Renal cortex interstitium (tissue), 11 donors: ENCODE data around the gene CAPRIN2. TPM values are rescaled to one million over a fixed set of nuclear protein-coding genes. Genes with fewer than 3 reads are reported as not detected.

Source experiments
- DNase-seq, 11 donors: peaks; one replicate each; pipeline ENCODE4 v3.0.0-alpha.2; 2013; ENCODE audit warnings: low read depth in 9 of 11, low spot score in 4 of 11; ENCODE audit errors: extremely low read depth in 1 of 11
- polyA plus RNA-seq, 3 donors: library from polyadenylated mRNA; unstranded; fragments of 120-200 nt; gene quantifications; one replicate each; pipeline ENCODE4 v1.2.1, GENCODE V29; 2013; ENCODE audit not compliant: insufficient read length in 3 of 3

Gene CAPRIN2
- polyA plus RNA-seq, 3 donors = 33.8 to 50.7 (median 38.7) TPM

DNA sequence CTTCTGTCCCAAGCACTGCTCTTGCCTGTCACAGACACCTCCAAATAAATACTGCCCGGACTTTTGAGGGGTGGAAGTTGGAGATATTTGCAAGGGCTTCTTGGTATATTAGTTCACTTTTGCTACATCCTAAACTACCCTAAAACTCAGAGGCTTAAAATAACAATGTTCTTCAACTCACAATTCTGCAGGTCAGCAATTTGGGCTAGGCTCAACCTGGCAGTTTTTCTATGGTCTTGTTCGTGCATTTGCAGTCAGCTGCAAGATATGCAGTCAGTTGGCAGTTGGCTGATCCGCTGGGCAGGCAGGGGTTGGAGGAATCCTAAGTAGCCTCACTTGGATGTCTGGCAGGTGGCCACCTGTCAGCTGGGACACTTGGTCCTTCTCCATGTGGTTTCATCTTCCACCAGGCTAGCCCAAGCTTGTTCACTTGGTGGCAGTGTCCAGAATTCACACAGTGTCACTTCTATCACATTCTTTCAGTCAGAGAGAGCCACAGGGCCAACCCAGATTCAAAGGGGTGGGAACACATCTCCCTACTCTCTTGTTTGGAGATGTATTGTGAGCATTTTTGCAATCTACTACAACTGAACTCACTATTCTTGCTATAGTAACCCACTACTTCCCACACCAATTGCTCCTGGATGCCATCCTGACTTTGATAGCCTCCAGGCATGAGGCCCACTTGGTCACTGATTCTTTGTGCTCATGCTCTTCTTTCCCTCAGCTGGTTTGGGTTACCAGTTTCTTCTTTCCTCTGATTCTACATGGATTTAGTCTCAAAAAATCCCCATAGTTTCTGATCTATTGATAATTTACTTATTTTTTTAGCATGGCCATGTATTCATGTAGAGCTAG lies 27.8 kb upstream of the CAPRIN2 start:
- no peak for DNase-seq

DNA sequence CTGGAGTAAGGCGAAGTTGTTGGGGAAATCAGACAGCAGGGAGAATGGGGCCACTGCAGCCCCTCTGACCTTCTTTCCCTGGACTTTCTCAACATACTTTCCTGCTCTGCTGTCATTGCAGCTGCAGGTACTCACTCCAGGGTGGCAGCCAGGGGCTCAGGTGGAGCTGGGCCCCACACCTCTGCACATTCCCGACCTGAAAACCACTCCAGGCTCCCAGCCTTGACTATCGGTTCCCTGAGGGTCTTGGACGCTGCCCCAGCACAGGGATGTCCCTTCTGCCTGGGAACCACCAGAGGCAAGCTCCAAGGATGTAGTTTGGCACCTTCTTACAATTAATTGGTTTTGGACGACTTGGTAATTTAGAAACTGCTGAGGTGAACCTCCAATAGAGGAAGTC lies 24.8 kb upstream of the CAPRIN2 start:
- DNase-seq = no peak

DNA sequence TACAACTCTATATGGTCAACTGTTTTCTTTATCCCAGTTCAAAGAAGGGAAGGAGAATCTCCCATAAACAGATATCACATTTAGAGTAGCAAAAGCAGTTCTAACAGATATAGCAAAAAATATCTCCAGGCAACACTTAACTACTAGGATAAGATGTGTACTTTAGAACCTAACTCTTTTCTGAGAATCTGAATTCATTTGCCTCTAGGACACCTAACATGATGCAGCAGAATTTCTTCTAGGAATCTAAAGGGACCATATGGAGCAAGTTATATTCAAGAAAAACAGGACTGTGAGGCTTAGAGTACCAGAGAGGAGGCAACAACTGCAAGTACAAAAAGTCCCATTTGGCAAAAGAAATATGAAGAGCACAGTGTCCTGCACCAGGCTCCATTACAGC lies 24.4 kb upstream of the CAPRIN2 start:
- no peak for DNase-seq

DNA sequence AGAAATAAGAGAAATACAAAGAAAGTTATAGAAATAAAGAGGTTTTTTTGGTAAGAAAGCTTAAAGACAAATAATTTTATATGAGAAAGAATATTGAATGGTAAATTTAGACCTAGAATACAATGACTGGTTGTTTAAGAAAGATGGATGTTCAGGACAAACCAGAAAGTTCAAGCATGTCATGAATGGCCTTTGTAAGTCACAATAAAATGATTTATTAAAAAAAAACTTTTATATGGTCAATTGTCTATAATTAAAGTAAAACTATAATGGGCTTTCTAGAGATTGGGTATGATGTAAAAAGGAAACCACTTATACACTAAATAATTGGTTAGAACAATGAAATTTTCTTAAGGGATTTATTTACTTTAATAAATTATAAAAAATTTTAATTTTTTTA lies 19.8 kb upstream of the CAPRIN2 start:
- DNase-seq = no peak

DNA sequence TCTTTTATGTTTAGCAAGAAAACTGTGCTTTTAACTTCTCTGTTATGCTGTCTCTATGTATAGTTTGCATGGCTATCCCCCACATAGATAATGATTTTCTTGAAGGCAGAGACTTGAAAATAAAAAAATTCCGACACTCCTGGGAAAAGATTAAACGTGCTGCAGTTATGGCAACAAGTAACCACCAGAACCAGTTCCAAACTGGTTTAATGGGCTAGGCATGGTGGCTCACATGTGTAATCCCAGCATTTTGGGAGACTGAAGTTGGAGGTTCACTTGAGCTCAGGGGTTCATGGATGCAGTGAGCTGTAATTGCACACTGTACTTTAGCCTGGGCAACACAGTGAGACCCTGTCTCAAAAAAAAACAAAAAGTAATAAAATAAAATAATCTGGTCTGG lies 15.1 kb upstream of the CAPRIN2 start:
- no peak for DNase-seq

DNA sequence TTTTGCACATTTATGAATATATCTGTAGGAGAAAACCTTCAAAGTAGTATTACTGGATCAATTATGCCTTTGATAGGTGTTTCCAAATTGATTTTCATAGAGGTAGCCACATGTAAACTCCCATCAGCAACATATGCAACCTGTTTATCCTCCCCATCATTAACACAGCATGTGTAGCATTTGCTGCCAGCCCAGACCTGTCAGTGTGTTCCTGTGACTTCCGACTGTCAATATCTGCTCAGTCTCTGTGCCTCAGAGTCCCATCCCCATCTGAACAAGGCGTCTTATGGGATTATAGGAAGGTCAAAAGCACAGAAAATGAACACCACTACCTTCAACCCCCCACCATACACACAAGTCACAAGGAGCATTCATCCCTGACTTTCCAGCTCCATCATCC lies 9.5 kb upstream of the CAPRIN2 start:
- no peak for DNase-seq

DNA sequence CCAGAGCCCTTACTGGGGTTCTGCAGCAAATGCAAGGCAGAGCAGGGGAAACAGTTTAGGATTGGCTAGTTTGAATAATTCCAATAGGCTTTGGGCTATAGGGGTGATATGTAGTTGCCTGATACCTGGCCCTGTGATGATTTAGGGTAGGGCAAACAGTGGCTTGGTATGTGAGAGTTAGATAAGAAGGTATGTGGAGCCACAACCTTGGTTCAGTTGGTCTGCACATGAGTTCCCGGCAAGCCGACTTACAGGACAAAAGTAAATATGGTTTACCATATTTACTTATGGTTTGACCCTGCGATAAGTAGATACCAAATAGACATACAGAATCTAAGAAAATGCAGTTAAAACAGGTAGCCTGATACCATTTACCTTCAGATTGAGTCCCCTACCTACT lies 8.3 kb upstream of the CAPRIN2 start:
- DNase-seq = no peak

DNA sequence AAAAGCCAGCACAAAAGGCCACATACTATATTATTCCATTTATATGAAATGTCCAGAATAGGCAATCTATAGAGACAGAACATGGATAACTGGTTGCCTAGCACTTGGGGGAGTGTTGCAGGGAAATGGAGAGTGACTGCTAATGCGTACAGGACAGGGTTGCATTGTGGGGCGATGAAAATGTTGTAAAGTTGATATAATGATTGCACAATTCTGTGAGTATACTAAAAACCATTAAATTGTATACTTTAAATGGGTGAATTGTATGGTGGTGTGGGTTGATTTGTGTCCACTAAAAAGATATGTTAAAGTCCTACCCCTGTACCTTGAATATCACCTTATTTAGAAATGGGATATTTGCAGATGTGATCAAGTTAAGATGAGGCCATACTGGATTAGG lies 7.0 kb upstream of the CAPRIN2 start:
- DNase-seq = no peak

DNA sequence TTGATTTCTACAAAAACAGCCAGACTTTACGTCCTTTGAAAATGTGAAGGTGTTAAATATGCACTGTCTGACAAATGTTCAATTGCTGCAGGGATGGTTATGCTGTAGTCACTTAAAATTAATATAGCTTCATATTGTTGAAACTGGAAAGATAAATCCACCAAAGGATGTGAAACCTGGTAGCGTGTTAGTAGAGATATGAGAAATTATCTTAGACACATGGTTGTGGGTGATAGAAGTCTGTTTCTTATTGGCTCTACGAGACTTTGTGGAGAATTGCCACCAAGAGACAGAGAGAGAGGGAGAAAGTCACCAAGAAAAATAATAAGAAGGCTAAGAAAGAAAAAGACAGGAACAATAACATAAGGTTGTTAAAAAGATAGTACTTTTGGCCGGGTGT lies 2.6 kb upstream of the CAPRIN2 start:
- DNase-seq = no peak

DNA sequence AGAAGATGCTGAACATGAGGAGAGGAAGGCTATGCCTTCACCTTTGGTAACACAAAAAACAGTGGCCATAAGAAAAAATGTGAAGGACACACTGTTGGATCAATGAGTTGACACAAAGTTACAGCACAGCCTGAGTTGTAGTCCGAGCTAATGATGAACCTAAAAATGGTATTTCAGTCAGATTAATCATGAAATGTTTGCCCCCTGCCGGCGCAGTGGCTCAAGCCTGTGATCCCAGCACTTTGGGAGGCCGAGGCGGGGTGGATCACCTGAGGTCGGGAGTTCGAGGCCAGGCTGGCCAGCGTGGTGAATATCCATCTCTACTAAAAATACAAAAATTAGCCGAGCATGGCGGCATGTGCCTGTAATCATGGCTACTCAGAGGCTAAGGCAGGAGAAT lies 1.3 kb upstream of the CAPRIN2 start:
- DNase-seq = no peak

DNA sequence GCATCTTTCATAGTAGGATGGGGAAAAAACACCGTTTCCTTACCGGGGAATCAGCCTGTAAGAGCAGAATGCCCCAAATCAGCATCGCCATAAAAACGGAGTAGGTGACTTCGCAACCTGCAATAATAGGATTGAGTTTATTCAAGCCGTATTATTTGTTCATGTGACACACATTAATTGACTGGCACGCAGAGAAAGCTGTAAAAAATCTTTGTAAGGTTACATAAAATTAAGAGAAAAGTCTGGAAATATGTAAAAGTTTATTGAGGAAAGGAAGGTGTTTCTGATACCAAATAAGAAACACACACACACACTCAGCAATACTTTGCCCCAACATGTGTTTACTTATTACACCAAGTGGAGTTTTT lies 628 bp upstream of the CAPRIN2 start:
- DNase-seq = peak in 1 of 11 donors; percentile 1

DNA sequence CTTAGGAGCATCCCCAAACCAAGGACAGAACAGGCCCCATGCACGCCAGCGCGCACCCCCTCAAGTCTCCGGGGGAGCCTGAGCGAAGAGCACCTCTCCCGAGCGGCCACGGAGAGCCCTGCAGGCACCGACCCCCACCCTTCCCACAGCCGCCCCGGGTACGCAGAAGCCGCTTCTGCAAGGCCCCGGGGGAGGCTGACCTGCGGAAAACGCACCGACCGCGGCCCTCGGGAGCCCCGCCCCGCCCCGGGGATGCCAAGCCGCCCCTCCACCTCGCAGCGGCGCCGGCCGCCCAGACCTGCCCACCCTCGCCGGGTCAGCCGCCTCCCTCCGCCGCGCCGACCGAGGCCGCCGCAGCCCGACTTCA lies 385 bp downstream of the CAPRIN2 start:
- DNase-seq = peak in 2 of 11 donors; percentile 24 to 34

DNA sequence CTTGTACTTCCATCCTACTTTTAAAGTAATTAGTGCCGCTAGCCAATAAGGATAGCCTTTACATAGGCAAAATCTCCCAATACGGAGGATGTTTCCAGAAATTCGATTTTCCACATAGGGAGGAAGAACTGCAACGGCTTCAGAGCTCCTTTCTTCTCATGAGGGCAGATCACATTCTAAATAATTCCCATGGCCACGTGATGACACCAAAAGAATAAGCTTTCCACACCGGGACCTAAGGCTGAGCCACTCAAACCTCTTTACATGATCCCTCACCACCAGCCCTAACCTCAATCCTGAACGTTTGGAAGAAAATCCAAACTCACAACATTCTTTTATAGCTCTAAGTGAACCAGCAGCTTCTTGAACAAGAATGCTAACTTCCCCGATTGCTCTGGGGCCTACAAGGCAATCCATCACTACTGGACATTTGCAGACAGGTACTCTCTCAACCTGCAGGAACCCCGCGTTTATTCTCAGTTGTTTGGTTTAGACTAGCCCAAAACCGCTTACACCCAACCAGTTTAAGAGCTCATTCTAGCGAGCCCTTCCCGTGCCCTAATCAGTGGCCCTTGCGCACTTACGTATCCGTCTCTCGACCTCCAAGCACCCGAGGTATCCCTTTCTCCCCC lies 884 bp downstream of the CAPRIN2 start:
- peak in 8 of 11 donors; percentile 3 to 41 (median 18) for DNase-seq

DNA sequence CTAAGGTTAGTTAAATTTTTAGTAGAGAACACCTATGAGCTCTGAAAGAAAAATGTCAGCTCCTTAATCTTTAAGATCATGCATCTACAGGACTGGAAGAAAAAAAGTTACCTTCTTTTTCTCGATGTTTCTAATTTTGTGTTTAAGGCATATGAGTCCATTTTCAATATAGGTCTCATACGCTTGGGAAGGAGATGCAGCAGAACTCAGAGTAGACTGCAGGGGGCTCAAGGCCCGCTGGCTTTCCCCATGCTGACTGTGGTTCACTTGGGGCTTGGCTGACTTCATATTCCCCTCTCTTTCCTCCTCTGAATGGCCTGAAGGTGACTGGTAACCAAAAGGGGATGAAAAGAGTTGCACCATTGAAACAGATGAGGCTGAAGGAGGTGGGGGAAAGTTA lies 1.5 kb downstream of the CAPRIN2 start:
- peak in 5 of 11 donors; percentile 5 to 19 (median 11) for DNase-seq

DNA sequence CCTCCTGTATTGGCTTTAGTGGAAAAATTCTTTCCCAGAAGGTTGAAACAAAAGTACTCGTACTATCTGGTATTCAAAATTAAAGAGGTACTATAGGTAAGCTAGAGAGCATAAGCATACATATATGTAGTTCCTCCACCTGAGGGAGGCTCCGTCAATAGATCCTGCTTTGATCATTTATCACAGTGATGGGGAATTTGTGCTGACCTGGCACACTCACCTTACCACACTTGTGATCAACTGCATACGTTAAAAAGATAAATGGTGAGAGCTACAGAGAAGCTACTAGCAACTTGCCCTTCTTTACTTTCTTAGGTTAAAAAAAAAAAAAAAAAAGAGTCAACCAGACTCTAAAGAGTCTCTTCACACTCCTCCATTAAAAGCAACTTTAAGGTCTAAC lies 2.5 kb downstream of the CAPRIN2 start:
- DNase-seq = no peak

DNA sequence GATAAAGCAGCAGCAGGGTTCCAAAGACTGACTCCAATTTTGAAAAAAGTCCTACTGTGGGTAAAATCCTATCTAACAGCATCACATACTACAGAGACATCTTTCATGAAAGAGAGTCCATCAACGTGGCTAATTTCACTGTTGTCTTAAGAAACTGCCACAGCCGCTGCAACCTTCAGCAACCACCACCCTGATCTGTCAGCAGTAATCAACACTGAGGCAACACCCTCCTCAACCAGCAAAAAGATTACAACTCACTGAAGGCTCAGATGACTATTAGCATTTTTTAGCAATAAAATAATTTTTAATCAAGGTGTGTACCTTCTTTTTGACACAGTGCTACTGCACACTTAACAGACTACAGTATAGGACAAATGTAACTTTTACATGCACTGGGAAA lies 6.6 kb downstream of the CAPRIN2 start:
- no peak for DNase-seq

DNA sequence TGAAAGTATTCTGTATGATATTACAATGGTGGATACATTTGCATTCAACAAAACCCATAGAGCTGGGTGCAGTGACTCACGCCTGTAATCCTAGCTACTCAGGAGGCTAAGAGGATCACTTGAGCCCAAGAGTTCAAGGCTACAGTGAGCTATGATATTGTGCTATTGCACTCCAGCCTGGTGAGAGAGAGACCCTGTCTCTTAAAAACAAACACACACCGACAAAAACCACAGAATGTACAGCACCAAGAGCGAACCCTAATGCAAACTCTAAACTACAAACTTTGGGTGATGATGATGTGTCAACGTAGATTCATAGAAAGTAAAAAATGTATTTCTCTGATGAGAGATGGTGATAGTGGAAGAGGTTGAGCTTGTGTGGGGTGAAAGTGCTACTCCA lies 8.6 kb downstream of the CAPRIN2 start:
- no peak for DNase-seq

DNA sequence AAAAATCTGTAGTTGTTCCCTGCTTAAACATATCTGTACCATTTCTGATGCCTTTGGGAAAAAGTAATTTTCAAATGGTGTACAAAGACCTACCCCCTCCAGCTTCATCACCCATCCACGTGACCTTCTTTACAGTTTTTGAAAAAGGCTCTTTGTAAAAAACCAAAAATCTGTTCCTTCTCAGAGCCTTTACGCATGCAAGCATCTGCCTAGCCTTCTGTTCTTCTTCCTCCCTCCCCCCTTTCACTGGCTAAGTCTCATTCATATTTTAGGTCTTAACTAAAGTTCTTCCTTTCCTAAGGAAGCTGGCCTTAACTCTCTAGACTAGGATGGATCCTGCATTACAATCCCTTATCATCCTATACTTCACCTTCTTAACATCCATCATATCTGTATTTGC lies 10.4 kb downstream of the CAPRIN2 start:
- no peak for DNase-seq

DNA sequence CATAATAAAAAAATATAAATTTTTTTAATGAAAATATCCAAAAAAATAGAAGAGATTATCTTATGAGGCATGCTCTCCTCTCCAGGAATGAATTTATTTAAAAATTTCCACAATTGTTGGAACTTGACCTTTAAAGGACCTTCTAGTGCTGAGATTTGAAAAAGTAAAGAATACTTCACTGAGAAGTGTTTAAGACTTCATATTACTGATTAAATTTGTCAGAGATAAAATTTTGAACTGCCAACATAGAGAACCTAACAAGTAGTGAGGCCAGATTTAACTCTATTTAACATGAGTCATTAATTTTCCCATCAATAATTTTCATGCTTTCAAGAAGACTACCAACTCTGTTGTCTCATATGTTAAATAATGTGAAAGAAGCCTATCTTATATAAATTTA lies 14.5 kb downstream of the CAPRIN2 start:
- no peak for DNase-seq

DNA sequence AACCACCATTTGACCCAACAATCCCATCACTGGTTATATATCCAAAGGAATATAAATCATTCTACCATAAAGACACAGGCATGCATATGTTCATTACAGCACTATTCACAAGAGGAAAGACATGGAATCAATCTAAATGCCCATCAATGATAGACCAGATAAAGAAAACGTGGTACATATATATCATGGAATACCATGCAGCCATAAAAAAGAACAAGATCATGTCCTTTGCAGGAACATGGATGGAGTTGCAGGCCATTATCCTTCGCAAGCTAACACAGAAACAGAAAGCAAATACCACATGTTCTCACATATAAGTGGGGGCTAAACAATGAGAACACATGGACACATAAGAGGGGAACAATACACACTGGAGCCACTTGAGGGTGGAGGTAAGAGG lies 15.7 kb downstream of the CAPRIN2 start:
- no peak for DNase-seq
